ENCODE results near the gene SHH.

Gene SHH

GRCh38 chr7:155806096-155806871 lies 6.0 kb downstream of the SHH start:
- DNase-seq (ENCODE audit: low read depth), result no peak

- DNase-seq (ENCODE audit: low read depth), result no peak
Observed at GRCh38 chr7:155805826-155806095, 6.5 kb downstream of the SHH start.

GRCh38 chr7:155804897-155805825 lies 7.1 kb downstream of the SHH start:
- peak; percentile 23 for DNase-seq (ENCODE audit: low read depth)

DNA sequence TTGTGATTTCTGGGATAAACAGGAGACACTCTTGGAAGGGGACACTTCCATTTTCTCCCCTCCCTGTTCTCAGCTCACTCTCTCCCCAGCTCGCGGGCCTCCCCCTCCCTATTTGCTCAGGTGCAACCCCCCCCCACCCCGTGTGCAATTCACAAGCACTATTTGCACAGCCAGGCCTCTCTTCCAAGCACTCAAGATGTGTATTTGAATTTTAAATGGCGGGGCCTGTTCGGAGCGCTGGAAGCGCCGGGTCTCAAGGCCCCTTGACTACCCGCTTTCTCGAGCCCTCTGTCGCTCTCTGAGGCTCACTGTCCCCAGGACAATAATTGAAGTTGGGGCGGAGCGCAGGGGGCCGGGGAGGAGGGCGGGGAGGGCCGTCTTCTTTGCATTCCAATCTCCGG lies 7.8 kb downstream of the SHH start:
- no peak for DNase-seq (ENCODE audit: low read depth)

- DNase-seq (ENCODE audit: low read depth), result no peak
Observed at GRCh38 chr7:155803418-155804376, 8.6 kb downstream of the SHH start.

GRCh38 chr7:155802906-155803417 lies 9.3 kb downstream of the SHH start:
- DNase-seq (ENCODE audit: low read depth), result no peak

- no peak for DNase-seq (ENCODE audit: low read depth)
Observed at GRCh38 chr7:155802291-155802690, 10.0 kb downstream of the SHH start.

GRCh38 chr7:155800741-155801267 lies 11.5 kb downstream of the SHH start:
- DNase-seq (ENCODE audit: low read depth), result no peak

GRCh38 chr7:155800301-155800700 lies 12.0 kb downstream of the SHH start:
- DNase-seq (ENCODE audit: low read depth), result no peak

DNA sequence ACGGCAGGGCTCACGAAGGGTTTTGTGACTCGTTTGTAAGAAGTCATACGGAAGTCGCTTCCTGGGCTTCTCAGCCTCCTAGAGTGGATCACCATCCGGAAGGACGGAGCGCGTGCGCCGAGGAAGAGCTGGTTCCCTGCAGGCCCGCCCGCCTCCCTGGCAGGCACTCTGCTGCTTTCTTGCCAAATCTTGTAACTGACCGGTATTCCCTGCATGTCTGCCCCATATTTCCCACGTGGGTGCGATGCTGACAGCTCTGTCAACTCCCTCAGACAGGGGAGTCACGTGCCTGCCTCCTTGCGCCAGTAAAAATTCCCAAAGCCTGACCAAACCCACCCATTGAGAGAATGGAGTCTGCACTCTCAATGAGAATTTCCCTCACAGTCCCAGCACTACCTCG lies 12.7 kb downstream of the SHH start:
- DNase-seq (ENCODE audit: low read depth), result no peak

- no peak for DNase-seq (ENCODE audit: low read depth)
Observed at GRCh38 chr7:155798673-155799439, 13.4 kb downstream of the SHH start.

DNA sequence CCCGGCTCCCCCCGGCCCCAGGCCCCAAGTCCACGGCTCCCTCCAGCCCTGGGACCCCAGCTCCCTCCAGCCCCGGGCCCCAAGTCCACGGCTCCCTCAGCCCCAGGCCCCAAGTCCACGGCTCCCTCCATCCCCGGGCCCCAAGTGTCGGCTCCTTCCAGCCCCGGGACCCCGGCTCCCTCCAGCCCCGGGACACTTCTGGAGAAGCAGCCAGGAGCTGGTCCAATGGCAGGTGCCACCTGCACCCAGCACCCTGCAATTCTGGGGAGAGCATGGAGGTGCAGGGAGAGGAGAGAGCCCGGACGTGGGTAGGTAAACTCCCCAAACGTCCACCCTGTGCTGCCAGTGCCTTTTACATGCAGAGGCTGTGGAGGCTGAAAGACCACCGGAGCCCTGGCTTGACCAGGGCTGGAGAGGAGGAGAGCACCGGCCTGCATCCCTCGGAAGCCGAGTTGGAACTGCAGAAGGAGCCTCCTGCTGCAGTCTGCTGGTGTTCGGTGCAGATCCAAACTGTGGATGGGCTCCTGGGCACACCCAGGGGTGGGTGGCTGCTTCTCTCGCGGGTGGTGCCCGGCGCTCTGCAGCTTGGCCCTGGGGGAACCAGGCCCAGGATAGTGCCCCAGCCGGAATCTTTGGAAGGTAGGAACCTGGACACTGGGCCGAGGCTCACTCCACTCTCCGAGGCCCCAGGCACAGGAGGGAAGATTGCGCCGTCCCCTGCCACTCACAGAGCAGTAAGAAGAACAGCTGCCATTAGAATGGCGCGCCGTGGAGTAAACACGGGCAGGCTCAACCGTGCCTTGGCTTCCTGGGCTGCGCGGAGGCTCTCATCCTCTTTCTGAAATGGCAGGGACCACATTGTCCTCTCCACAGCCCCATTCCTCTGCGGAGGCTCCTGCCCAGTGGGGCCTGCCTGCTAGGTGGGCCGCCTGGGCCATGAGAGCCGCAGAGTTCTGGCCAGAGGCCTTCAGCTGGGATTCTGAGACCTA lies 14.7 kb downstream of the SHH start:
- no peak for DNase-seq (ENCODE audit: low read depth)

DNA sequence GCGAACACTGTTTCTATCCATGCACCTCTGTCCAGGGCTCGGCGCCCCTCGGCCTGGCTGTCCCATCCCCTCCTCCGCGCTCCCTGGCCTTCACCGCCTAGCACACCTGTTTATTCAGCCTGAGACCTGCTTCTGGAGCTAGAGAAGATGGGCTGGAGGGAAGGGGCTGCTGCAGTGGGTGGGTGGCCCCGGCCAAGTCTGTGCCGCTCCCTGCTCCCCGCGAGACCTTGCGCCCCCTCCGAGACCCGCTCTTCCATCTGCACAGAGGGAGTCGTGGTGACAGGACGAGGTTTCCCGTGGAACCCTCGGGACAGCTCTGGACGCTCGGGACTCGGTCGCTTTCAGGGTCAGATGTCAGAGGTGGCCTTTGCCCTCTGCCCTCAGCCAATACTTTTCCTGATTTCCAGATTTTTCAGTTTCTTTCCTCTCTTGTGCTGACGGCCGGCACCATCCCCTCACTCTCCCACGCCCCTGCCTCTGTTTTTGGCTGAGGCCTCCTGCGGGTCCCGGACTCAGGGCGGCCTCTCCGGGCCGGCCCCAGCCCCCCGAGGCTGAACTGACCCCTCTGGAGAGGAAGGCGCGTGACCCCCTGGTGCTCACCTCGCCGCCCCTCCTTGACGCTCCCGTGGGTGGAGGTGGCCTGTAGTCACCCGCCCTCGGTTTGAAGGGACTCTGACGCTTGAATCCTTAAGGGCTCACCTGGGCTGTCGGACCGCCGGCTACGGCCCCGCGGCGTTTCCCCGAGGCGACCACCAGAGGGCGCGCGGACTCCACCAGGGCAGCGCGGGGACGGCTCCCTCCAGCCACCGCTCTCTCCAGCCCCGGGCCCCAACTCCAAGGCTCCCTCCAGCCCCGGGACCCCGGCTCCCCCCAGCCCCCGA lies 15.6 kb downstream of the SHH start:
- no peak for DNase-seq (ENCODE audit: low read depth)

- DNase-seq (ENCODE audit: low read depth), result no peak
Observed at GRCh38 chr7:155795951-155796350, 16.3 kb downstream of the SHH start.

DNA sequence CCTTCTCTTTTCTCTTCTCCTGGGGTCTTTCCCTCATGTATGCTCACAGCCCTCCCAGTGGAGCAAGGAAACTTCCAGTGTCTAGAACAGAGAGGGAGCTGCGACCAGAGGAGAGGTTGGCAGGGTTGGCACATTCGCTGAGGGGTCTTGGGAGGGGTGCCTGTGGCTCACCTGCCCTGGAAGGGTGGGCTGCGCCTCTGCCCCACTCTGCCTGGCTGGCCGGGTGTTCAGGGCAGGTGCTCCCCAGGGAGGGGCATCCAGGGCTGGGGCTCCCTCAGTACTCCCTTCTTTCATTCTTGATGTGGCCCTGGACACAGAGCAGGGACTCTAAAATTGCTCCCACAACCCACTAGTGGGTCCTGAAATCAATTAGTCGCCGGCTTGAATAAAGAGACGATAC lies 16.9 kb downstream of the SHH start:
- no peak for DNase-seq (ENCODE audit: low read depth)

- no peak for DNase-seq (ENCODE audit: low read depth)
Observed at GRCh38 chr7:155794196-155794595, 18.1 kb downstream of the SHH start.

- no peak for DNase-seq (ENCODE audit: low read depth)
Observed at GRCh38 chr7:155793720-155794119, 18.5 kb downstream of the SHH start.

GRCh38 chr7:155792999-155793560 lies 19.2 kb downstream of the SHH start:
- no peak for DNase-seq (ENCODE audit: low read depth)
